Measurements from ENCODE around the gene ZNF496. TPM values are rescaled to one million over a fixed set of nuclear protein-coding genes. Genes with fewer than 3 reads are reported as not detected.

The ZNF496 gene
- total and polyA plus RNA-seq, 2 of the 4 experiments (the other 2 are of a cell fraction), result 11.7 to 16.2 TPM

- CTCF ChIA-PET, result no interaction called here
- Histone ChIP-seq H3K23ac (ENCODE audit: low read depth, low read length) (no peak overlapping the region), H2BK120ac (ENCODE audit: low read depth, low read length) (no peak overlapping the region), H3K27ac (ENCODE audit: insufficient read depth, low read length) (no peak overlapping the region), H3K9me1 (ENCODE audit: insufficient read depth, low read length) (no peaks in the 10 kb centered on the region; the same call in 1 of the 2 replicates), H4K20me1 (ENCODE audit: insufficient read depth, low read length) (no peaks in the 10 kb centered on the region), H3K4me2 (ENCODE audit: low read depth, low read length) (no peak overlapping the region), H3K27me3 (ENCODE audit: control insufficient read depth, insufficient read depth, low read length) (no peaks in the 10 kb centered on the region), H3K56ac (ENCODE audit: extremely low read depth, insufficient read depth, low read length) (no peak overlapping the region), H3K36me3 (ENCODE audit: control insufficient read depth, insufficient read depth, low read length) (no peaks in the 10 kb centered on the region), H2BK5ac (ENCODE audit: low read depth, low read length, poor library complexity, severe bottlenecking) (no peak overlapping the region), H3K9me3 (ENCODE audit: control insufficient read depth, insufficient read depth, low read length) (no peaks in the 10 kb centered on the region), H3K4ac (ENCODE audit: low read depth, low read length) (no peak overlapping the region), H4K5ac (ENCODE audit: low read depth, low read length) (no peak overlapping the region), H4K8ac (ENCODE audit: low read depth in 2 of 2, low read length in 2 of 2) (no peak overlapping the region), H3K79me1 (ENCODE audit: low read depth in 1 of 2, low read length in 2 of 2) (peaks cover 7 to 28% of the 10 kb centered on the region in 2 experiments), H3K14ac (replicated peaks; ENCODE audit: low read depth, low read length) (no peak overlapping the region), H2AFZ (replicated peaks; ENCODE audit: low read length, poor library complexity) (no peak overlapping the region), H3K9ac (ENCODE audit: low read depth, low read length) (no peak overlapping the region), H4K91ac (ENCODE audit: insufficient read depth, low read depth, low read length) (no peak overlapping the region), H3K4me3 (ENCODE audit: insufficient read depth, low read depth, low read length) (no peak overlapping the region), H2AK9ac (replicated peaks; ENCODE audit: low read depth, low read length, poor library complexity) (no peak overlapping the region), H2BK20ac (ENCODE audit: low read depth, low read length) (no peak overlapping the region), H3K18ac (ENCODE audit: low read depth, low read length) (no peak overlapping the region), H2BK15ac (ENCODE audit: low read depth, low read length) (no peak overlapping the region), H3K4me1 (ENCODE audit: control insufficient read depth, insufficient read depth, low read length) (peaks cover 4% of the 10 kb centered on the region), H2AK5ac (ENCODE audit: low read depth, low read length) (no peak overlapping the region)
- intact Hi-C loops (cut with micrococcal nuclease) (no loop called here), in situ Hi-C loops (cut with MboI; ENCODE audit: low sequenced_read_pairs) (no loop called here), dilution Hi-C loops (cut with HindIII; ENCODE audit: low sequenced_read_pairs, unreplicated experiment) (no loop called here)
- POLR2A ChIA-PET (ENCODE audit: unreplicated experiment), result no interaction called here
- TF ChIP-seq MAZ (IDR thresholded peaks at IDR 0.05; ENCODE audit: borderline replicate concordance, low read depth, low read length) (no peak), CHD1 (IDR thresholded peaks at IDR 0.05; ENCODE audit: low read depth, low read length) (no peak)
- ATAC-seq (ENCODE audit: low read depth), result no peak
- DNase-seq, result no peak
- 81% methylated on average over 3 of the region's 4 CpGs; no CpG with 5 or more reads in 1 of the 2 experiments for WGBS, 2 experiments (ENCODE audit: extremely low coverage in 2 of 2, insufficient read length in 1 of 2)
- BruUV-seq (replicated peaks), result no TSS peak
Observed at GRCh38 chr1:247345881-247346280, 14.2 kb upstream of the ZNF496 start.
